ENCODE data around the gene DLL4.

DLL4 gene

DNA sequence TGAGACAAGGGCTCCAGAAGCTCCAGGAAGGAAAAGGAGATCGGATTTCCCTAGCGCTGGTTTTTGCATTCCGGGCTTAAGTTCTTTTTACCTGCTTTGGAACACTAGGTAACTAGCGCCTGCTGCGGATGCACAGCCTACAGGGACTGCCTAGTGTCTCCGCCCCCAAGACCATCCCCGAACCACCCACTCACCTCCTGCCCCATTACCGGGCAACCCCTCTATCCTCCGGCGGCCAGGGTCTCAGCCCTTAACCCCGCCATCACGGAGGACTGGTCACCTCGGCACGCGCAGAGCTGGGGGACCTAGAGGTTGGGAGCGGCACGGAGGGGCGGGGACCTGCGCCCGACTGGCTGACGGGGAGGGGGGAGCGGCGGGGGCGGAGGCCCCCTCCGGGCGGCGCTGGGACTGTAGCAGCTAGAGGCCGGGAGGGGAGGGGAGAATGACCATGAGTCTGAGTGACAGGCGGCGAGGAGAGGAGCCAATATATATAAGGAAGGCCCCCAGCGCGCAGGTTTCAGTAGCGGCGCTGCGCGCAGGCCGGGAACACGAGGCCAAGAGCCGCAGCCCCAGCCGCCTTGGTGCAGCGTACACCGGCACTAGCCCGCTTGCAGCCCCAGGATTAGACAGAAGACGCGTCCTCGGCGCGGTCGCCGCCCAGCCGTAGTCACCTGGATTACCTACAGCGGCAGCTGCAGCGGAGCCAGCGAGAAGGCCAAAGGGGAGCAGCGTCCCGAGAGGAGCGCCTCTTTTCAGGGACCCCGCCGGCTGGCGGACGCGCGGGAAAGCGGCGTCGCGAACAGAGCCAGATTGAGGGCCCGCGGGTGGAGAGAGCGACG is at the start of gene DLL4:
Gene DLL4 (plus strand): TSS at position 520 of the 839 bp plus-strand sequence. CDS start 329 bp downstream, outside the sequence.
- DNase-seq (ENCODE audit: low read depth in 2 of 2), result peak in 1 of 2 donors; percentile 32

DNA sequence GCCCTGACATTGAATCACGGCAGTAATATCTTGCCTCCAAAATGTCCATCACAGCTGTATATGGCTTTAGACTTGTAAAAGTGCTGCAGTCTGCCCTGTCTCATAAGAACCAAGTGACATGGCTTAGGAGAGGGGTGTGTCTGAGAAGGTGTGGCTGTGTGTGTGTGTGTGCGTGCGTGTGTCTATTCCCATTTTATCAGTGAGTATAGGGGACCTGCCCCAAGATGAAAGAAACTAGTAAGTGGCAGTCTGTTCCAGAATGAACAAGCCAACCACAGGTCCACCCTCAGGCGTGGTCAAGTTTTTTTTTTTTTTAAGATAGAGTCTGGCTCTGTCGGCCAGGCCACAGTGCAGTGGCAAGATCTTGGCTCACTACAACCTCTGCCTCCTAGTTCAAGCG is 49.5 kb upstream of the DLL4 start:
- DNase-seq (ENCODE audit: low read depth in 2 of 2), result no peak

DNA sequence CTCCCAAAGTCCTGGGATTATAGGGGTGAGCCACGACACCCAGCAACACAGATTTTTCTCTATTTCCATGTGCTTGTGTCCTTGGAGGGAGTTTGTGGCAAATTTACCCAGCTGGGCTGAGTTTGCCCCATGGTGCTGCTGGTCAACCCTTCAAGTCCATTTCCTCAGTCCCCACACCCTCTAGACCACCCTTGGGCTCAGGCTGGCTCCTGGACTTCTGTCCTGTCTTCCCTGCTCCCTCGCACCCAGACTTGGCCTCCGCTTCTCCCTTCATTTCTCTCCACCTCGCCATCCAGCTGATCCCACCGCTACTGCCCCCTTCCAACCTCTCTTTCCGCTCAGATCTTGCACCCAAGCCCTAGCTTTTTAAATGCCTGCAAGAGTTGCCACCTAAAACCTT is 47.8 kb upstream of the DLL4 start:
- DNase-seq (ENCODE audit: low read depth in 2 of 2), result no peak

DNA sequence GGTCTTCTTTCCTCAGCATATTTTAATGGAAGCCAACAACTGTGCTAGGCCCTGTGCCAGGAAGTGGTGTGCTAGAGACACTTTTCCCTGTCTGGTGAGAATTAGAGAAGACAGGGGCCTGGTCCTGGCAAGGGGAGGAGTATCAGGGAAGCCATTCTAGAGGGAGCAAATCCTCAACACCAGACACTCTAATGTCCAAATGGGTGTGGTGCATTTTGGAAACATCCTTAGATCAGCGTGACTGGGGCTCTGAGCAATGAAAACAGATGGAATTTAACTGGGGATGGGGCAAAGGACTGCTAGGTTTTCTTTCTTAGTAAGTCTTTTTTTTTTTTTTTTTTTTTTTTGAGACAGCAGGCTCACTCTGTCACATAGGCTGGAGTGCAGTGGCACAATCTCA is 42.6 kb upstream of the DLL4 start:
- no peak for DNase-seq (ENCODE audit: low read depth in 2 of 2)

DNA sequence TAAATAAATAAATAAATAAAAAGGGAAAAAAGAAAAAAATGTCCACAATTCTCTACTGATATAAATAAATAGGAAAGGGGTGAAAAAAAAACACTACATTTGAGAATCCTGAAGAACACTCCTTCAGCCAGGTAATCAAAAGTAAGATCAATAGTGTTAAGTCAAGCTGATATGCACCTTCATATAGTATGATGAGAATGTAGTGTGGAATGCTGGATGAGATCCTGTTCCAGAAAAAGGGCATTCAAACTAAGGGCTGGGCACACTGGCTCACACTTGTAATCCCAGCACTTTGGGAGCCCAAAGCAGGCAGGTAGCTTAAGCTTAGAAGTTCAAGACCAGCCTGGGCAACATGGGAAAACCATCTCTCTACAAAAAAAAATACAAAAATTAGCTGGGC is 40.0 kb upstream of the DLL4 start:
- no peak for DNase-seq (ENCODE audit: low read depth in 2 of 2)

DNA sequence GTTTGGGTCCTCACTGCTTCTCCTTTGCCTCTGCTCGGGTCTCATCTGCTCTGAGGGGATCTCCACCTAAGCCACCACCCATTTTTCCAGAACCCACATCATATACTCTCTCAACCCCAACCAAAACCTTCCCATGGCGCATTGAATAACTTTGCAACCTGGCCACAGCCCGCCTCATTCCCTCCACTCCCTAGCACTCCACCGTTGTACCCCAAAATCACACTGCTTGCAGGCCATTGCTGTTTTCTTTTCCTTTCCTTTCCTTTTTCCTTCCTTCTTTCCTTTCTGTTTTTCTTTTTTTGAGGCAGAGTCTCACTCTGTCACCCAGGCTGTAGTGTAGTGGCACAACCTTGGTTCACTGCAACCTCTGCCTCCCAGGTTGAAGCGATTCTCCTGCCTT is 38.0 kb upstream of the DLL4 start:
- no peak for DNase-seq (ENCODE audit: low read depth in 2 of 2)

DNA sequence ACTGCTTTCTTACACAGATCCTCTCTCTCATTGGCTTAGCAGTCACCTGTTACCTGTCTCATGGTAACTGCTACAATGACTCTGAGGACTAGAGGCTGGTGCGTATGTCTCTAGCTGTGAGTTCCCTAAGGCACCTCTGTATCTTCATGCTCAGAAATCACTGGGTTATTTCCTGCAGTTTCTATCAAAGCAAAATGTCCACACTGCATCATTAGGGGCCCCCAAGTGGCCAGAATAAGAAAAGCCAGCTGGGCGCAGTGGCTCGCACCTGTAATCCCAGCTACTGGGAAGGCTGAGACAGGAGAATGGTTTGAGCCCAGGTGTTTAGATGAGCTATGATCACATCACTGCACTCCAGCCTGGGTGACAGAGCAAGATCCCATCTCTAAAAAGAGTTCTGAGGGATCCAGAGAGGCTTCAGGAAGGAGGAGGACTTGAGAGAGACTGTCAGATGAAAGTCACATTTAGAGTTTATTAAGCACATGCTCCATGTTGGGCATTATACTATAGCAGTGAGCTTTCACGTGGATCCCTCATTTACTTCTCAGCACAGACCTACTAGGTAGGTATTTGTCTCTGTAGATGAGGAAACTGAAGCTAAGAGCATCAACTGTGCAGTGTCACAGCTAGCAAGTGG is 37.2 kb upstream of the DLL4 start:
- DNase-seq (ENCODE audit: low read depth in 2 of 2), result peak in 1 of 2 donors; percentile 13

DNA sequence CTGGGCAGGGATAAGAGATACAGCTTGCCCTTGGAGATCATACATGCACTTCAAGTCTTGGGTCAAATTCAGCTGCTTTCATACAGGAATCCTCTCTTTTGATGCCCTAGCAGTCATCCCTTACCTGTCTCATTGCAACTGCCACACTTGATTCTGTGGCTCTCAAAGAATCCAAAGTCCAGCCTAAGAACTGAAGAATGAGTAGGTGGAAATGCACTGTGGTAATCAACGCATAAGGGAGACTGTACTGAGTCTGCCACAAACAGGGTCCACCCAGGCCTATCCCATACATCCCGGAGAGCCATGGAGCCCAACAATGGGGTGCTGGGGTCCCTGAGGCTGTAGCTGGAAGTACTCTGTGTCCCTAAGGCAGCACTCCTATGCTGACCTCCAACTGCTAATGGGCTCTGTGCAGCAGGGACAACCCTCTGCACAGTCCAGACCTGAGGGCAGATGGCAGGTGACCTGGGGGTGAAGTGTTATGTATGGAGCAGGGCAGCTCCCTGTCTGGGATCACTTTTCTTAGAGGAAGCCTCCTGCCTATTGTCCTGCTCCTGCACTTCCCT is 36.6 kb upstream of the DLL4 start:
- DNase-seq (ENCODE audit: low read depth in 2 of 2), result no peak

DNA sequence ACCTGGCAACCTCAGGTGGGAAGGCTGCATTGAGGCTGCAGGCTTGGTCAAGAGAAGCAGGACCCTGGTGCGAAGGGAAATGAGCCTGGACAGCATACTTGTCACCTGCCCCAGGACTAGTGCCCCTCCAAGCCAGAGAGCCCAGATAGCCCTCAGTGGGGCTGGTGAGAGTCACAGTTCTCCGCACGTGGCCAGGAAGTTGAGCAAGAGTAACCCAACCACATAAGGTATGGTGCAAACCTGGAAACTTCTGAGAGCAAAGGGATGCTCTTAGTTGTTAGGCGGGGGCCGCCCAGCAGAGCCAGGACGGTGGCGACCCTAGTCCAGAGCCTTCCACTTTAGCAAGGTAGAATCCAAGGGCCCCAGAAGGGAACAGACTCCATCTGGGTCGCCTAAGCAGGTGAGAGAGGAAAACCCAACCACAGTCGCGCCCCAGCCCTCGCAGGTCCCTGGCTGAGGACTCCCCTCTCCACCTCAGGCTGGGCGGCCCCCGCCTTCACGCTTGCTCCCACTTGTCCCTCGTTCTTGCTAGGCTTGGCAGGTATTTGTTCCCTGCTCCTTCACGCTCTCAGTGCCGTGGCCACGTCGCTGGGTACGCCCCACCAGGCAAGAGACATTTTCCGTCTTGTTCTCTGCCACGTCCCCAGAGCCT is 36.0 kb upstream of the DLL4 start:
- DNase-seq (ENCODE audit: low read depth in 2 of 2), result no peak

DNA sequence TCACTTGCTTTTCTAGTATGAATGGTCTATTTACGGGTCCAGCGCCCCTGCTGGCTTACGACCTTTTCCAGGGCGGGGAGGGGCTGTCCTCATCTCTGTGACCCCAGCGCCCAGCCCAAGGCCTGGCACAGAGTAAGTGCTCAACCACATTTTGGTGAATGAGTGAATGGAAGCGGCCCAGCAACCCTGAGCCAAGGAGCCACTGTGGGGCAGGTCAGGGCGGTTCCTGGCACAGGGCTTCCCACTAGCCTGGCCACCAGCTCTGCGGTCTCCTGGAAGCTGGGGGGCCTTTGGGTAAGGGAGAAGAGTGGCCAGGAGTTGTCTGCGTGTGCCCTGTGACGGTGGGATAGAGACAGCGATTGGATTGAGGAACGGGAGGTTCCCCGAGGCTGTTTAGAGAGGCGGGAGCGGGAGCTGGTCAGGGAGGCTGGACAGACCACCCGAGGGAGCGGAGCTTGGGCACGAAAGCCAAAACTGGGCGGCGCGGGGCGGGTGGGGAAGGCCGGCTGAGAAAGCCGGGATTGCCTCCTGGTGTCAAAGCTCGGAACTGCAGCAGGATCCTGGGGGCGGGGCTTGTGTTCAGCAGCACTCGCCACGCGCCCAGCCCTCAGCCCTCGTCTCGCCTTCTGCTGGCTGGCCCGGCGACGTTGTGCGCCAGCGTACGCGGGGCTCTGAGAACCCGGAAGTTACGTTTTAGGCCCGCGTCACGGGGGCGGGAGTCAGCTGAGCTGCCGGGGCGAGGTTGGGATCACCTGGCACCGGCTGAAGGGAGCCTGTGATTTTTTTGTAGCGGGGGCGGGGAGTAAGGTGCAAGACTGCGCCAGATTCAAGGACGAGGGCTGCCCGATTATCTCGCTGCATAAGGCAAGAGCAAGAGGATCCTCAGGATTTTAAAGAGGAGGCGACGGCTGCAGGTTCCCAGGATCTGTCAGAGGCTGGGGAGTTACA is 35.1 kb upstream of the DLL4 start, which contains the start of gene VPS18:
Gene VPS18 (plus strand): TSS at position 718 of the 948 bp plus-strand sequence. CDS start 319 bp downstream, outside the sequence.
- peak; percentile 99 to 100 for DNase-seq (ENCODE audit: low read depth in 2 of 2)

DNA sequence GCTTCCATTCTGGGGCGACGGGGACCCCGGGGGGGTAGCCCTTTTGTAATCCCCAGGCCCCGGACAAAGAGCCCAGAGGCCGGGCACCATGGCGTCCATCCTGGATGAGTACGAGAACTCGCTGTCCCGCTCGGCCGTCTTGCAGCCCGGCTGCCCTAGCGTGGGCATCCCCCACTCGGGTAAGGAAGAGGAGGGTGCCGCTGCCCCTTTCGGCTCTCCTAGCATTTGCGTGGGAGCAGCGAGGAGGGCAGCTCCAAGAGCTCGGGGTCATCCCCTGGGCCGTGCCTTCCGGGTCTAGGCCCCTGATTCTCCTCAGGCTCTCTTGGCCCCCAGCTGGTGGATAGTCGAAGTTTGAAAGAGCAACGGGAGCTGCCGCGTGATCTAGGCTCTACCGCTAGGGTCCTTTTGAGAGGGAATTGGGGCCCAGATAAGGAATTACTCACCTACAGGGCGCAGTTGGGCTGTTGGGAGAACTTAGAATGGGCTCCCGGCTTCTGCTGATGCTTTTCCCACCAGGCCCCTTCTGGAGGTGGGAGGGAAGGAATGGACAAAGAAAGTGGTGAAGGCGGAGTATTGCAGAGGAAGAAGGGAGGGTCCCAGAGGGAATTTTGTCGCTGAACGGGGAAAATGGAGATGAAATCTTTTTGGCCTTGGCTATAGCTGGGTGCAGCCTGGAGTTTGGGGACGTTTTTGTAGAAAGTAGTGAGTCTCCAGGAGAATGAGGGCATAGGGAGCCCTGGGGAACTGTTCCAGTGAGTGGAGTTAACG is 34.3 kb upstream of the DLL4 start:
- peak; percentile 31 to 36 for DNase-seq (ENCODE audit: low read depth in 2 of 2)

DNA sequence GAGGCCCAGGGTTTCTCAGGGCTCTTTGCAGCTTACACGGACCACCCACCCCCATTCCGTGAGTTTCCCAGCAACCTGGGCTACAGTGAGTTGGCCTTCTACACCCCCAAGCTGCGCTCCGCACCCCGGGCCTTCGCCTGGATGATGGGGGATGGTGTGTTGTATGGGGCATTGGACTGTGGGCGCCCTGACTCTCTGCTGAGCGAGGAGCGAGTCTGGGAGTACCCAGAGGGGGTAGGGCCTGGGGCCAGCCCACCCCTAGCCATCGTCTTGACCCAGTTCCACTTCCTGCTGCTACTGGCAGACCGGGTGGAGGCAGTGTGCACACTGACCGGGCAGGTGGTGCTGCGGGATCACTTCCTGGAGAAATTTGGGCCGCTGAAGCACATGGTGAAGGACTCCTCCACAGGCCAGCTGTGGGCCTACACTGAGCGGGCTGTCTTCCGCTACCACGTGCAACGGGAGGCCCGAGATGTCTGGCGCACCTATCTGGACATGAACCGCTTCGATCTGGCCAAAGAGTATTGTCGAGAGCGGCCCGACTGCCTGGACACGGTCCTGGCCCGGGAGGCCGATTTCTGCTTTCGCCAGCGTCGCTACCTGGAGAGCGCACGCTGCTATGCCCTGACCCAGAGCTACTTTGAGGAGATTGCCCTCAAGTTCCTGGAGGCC is 29.5 kb upstream of the DLL4 start:
- no peak for DNase-seq (ENCODE audit: low read depth in 2 of 2)

DNA sequence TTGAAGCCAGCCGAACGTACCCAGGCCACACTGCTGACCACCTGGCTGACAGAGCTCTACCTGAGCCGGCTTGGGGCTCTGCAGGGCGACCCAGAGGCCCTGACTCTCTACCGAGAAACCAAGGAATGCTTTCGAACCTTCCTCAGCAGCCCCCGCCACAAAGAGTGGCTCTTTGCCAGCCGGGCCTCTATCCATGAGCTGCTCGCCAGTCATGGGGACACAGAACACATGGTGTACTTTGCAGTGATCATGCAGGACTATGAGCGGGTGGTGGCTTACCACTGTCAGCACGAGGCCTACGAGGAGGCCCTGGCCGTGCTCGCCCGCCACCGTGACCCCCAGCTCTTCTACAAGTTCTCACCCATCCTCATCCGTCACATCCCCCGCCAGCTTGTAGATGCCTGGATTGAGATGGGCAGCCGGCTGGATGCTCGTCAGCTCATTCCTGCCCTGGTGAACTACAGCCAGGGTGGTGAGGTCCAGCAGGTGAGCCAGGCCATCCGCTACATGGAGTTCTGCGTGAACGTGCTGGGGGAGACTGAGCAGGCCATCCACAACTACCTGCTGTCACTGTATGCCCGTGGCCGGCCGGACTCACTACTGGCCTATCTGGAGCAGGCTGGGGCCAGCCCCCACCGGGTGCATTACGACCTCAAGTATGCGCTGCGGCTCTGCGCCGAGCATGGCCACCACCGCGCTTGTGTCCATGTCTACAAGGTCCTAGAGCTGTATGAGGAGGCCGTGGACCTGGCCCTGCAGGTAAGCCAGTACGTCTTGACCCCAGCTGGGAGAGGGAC is 28.7 kb upstream of the DLL4 start:
- DNase-seq (ENCODE audit: low read depth in 2 of 2), result no peak

DNA sequence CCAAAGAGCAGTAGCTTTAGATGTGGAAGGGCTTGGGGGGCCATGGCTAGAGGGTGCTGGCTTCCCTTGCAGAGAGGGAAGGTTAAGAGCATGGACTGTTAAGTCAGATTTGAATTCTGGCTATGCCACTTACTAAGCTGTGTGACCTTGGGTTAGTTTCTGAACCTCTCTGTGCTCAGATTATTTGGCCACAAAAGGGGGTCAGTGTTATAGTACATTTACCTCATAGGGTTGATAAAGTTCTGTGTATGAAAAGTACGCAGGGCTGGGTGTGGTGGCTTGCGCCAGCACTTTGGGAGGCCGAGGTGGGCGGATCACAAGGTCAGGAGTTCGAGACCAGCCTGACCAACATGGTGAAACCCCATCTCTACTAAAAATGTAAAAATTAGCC is 28.1 kb upstream of the DLL4 start:
- DNase-seq (ENCODE audit: low read depth in 2 of 2), result no peak

DNA sequence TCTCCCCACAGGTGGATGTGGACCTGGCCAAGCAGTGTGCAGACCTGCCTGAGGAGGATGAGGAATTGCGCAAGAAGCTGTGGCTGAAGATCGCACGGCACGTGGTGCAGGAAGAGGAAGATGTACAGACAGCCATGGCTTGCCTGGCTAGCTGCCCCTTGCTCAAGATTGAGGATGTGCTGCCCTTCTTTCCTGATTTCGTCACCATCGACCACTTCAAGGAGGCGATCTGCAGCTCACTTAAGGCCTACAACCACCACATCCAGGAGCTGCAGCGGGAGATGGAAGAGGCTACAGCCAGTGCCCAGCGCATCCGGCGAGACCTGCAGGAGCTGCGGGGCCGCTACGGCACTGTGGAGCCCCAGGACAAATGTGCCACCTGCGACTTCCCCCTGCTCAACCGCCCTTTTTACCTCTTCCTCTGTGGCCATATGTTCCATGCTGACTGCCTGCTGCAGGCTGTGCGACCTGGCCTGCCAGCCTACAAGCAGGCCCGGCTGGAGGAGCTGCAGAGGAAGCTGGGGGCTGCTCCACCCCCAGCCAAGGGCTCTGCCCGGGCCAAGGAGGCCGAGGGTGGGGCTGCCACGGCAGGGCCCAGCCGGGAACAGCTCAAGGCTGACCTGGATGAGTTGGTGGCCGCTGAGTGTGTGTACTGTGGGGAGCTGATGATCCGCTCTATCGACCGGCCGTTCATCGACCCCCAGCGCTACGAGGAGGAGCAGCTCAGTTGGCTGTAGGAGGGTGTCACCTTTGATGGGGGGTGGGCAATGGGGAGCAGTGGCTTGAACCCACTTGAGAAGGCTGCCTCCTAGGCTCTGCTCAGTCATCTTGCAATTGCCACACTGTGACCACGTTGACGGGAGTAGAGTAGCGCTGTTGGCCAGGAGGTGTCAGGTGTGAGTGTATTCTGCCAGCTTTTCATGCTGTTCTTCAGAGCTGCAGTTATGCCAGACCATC is 26.3 kb upstream of the DLL4 start:
- DNase-seq (ENCODE audit: low read depth in 2 of 2), result no peak

DNA sequence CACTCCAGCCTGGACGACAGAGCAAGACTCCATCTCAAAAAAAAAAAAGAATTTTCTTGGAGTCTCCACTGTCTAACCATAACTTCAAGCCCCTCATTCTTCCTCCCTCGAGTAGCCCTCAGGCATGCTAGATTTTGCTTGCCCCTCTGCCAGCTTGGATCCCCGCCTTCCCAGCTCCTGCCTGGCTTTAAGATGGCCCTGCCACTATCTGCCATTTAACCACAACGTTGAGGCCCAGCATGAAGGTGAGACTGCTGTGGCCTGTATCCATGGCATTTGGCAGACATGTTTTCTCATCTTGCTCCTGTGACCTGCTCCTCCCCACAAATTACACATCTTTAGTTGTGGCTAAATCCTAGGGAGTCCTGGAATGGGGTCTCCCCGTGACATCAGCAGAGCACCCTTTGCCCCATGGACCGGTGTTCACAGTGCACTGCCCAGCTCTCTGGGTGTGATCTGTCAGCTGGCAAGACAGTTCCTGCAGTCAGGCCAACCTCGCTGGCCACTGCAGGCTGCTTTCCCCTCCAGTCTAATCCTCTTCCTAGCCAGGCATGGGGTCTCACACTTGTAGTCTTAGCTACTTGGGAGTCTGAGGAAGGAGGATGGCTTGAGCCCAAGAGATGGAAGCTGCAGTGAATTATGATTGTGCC is 24.5 kb upstream of the DLL4 start:
- DNase-seq (ENCODE audit: low read depth in 2 of 2), result no peak
